ENCODE data around the gene ALDH1A1.

Gene ALDH1A1

GRCh38 chr9:72921888-72922654 lies 30.8 kb downstream of the ALDH1A1 start:
- H3K27me3 Mint-ChIP-seq: no peaks in the 10 kb centered on the region
- DNase-seq (no peak), ATAC-seq (no peak)
- no peak overlapping the region for H3K4me3 Mint-ChIP-seq
- H3K27ac Mint-ChIP-seq: no peak overlapping the region
- no peaks in the 10 kb centered on the region for H3K4me1 Mint-ChIP-seq
- H3K9me3 Mint-ChIP-seq: no peaks in the 10 kb centered on the region

- Mint-ChIP-seq H3K4me1 (no peaks in the 10 kb centered on the region), H3K27me3 (no peaks in the 10 kb centered on the region), H3K9me3 (no peaks in the 10 kb centered on the region), H3K4me3 (no peak overlapping the region), H3K27ac (no peak overlapping the region)
- DNase-seq: no peak
- ATAC-seq: no peak
Observed at GRCh38 chr9:72919246-72919945, 33.5 kb downstream of the ALDH1A1 start.

GRCh38 chr9:72917892-72918509 lies 34.9 kb downstream of the ALDH1A1 start:
- H3K27me3 Mint-ChIP-seq: no peaks in the 10 kb centered on the region
- no peak overlapping the region for H3K4me3 Mint-ChIP-seq
- no peaks in the 10 kb centered on the region for H3K9me3 Mint-ChIP-seq
- H3K27ac Mint-ChIP-seq: no peak overlapping the region
- no peak for ATAC-seq
- no peaks in the 10 kb centered on the region for H3K4me1 Mint-ChIP-seq
- DNase-seq: no peak

GRCh38 chr9:72915659-72916058 lies 37.2 kb downstream of the ALDH1A1 start:
- no peak overlapping the region for H3K4me3 Mint-ChIP-seq
- H3K27ac Mint-ChIP-seq: no peak overlapping the region
- H3K9me3 Mint-ChIP-seq: no peaks in the 10 kb centered on the region
- ATAC-seq (no peak), DNase-seq (no peak)
- no peaks in the 10 kb centered on the region for H3K4me1 Mint-ChIP-seq
- H3K27me3 Mint-ChIP-seq: no peaks in the 10 kb centered on the region

GRCh38 chr9:72914750-72915149 lies 38.1 kb downstream of the ALDH1A1 start:
- ATAC-seq (no peak), DNase-seq (no peak)
- H3K4me3 Mint-ChIP-seq: no peak overlapping the region
- H3K4me1 Mint-ChIP-seq: no peaks in the 10 kb centered on the region
- H3K9me3 Mint-ChIP-seq: no peaks in the 10 kb centered on the region
- H3K27me3 Mint-ChIP-seq: no peaks in the 10 kb centered on the region
- H3K27ac Mint-ChIP-seq: no peak overlapping the region

- no peaks in the 10 kb centered on the region for H3K4me1 Mint-ChIP-seq
- no peak overlapping the region for H3K4me3 Mint-ChIP-seq
- no peak overlapping the region for H3K27ac Mint-ChIP-seq
- ATAC-seq: no peak
- DNase-seq: no peak
- no peaks in the 10 kb centered on the region for H3K27me3 Mint-ChIP-seq
- H3K9me3 Mint-ChIP-seq: no peaks in the 10 kb centered on the region
Observed at GRCh38 chr9:72913382-72914009, 39.4 kb downstream of the ALDH1A1 start.

- no peaks in the 10 kb centered on the region for H3K9me3 Mint-ChIP-seq
- H3K27ac Mint-ChIP-seq: no peak overlapping the region
- no peak overlapping the region for H3K4me3 Mint-ChIP-seq
- no peaks in the 10 kb centered on the region for H3K27me3 Mint-ChIP-seq
- no peaks in the 10 kb centered on the region for H3K4me1 Mint-ChIP-seq
- DNase-seq (no peak), ATAC-seq (no peak)
Observed at GRCh38 chr9:72912476-72913381, 40.1 kb downstream of the ALDH1A1 start.

GRCh38 chr9:72911816-72912215 lies 41.0 kb downstream of the ALDH1A1 start:
- ATAC-seq (no peak), DNase-seq (no peak)
- H3K4me3 Mint-ChIP-seq: no peak overlapping the region
- H3K9me3 Mint-ChIP-seq: no peaks in the 10 kb centered on the region
- H3K27ac Mint-ChIP-seq: no peak overlapping the region
- no peaks in the 10 kb centered on the region for H3K4me1 Mint-ChIP-seq
- H3K27me3 Mint-ChIP-seq: no peaks in the 10 kb centered on the region

- Mint-ChIP-seq H3K4me3 (no peak overlapping the region), H3K27me3 (no peaks in the 10 kb centered on the region), H3K27ac (no peak overlapping the region), H3K9me3 (no peaks in the 10 kb centered on the region), H3K4me1 (no peaks in the 10 kb centered on the region)
- DNase-seq (no peak), ATAC-seq (no peak)
Observed at GRCh38 chr9:72911247-72911775, 41.5 kb downstream of the ALDH1A1 start.

- no peak overlapping the region for H3K27ac Mint-ChIP-seq
- DNase-seq: no peak
- H3K9me3 Mint-ChIP-seq: no peaks in the 10 kb centered on the region
- no peak for ATAC-seq
- no peak overlapping the region for H3K4me3 Mint-ChIP-seq
- no peaks in the 10 kb centered on the region for H3K4me1 Mint-ChIP-seq
- no peaks in the 10 kb centered on the region for H3K27me3 Mint-ChIP-seq
Observed at GRCh38 chr9:72909428-72909827, 43.4 kb downstream of the ALDH1A1 start.

GRCh38 chr9:72907421-72907820 lies 45.4 kb downstream of the ALDH1A1 start:
- Mint-ChIP-seq H3K27ac (no peak overlapping the region), H3K9me3 (no peaks in the 10 kb centered on the region), H3K4me3 (no peak overlapping the region), H3K27me3 (peaks cover 8% of the 10 kb centered on the region), H3K4me1 (no peaks in the 10 kb centered on the region)
- ATAC-seq (no peak), DNase-seq (no peak)

- Mint-ChIP-seq H3K27ac (no peak overlapping the region), H3K9me3 (no peaks in the 10 kb centered on the region), H3K4me1 (no peaks in the 10 kb centered on the region), H3K4me3 (no peak overlapping the region), H3K27me3 (peaks cover 8% of the 10 kb centered on the region)
- DNase-seq (no peak), ATAC-seq (no peak)
Observed at GRCh38 chr9:72906810-72907209, 46.0 kb downstream of the ALDH1A1 start.

GRCh38 chr9:72905514-72906480 lies 47.1 kb downstream of the ALDH1A1 start:
- Mint-ChIP-seq H3K4me1 (no peaks in the 10 kb centered on the region), H3K4me3 (no peak overlapping the region), H3K27ac (no peak overlapping the region), H3K9me3 (no peaks in the 10 kb centered on the region), H3K27me3 (peaks cover 8% of the 10 kb centered on the region)
- ATAC-seq: no peak
- no peak for DNase-seq

Data from stimulated activated naive CD8-positive, alpha-beta T cell treated with anti-CD3 and anti-CD28 coated beads, Interleukin-15, amount 100 ng/mL, for 72 hours (primary cell).